B cell (primary cell): ENCODE results near the gene ANKRD33.

Experiments used
- EZH2 ChIP-seq: IDR thresholded peaks from 2 replicates; pipeline ENCODE4 v1.6.1; 2012; ENCODE audit warnings: borderline replicate concordance, low read depth, mild to moderate bottlenecking, moderate library complexity, low read length; ENCODE audit not compliant: insufficient read depth, poor library complexity, severe bottlenecking
- TF ChIP-seq, protein P1 (sequence below): fragments of 200-600 bp; IDR thresholded peaks from one replicate; pipeline ENCODE4 v1.8.0; 2022; ENCODE audit warnings: antibody characterized with exemption, mild to moderate bottlenecking

DNA sequence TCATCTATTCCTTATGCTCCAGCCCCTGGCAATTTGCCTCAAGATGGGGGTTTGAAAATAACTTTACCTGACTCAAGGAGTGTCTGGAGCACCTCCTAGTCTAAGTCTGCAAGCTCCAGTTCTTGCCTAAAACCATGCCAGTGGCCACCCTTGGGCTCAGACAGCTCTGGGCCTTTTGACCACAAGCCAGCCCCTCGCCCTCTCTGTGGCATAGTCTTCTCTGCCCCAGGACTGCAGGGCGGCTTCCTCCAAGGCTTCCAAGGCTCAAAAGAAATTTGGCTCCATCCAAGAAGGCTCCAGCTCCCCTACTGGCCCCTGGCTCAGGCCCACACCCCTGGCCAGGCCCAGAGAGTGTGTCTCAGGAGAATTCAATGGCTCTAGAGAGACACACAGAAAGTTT, 34.2 kb downstream of the ANKRD33 start:
- TF ChIP-seq, protein P1, sequence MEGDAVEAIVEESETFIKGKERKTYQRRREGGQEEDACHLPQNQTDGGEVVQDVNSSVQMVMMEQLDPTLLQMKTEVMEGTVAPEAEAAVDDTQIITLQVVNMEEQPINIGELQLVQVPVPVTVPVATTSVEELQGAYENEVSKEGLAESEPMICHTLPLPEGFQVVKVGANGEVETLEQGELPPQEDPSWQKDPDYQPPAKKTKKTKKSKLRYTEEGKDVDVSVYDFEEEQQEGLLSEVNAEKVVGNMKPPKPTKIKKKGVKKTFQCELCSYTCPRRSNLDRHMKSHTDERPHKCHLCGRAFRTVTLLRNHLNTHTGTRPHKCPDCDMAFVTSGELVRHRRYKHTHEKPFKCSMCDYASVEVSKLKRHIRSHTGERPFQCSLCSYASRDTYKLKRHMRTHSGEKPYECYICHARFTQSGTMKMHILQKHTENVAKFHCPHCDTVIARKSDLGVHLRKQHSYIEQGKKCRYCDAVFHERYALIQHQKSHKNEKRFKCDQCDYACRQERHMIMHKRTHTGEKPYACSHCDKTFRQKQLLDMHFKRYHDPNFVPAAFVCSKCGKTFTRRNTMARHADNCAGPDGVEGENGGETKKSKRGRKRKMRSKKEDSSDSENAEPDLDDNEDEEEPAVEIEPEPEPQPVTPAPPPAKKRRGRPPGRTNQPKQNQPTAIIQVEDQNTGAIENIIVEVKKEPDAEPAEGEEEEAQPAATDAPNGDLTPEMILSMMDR = no peak
- no peak for TF ChIP-seq EZH2
